ENCODE data around the gene MAPKAPK3. TPM values are rescaled to one million over a fixed set of nuclear protein-coding genes. Genes with fewer than 3 reads are reported as not detected.

Gene MAPKAPK3
- total and polyA plus RNA-seq, 9 donors: 15.8 to 44.7 (median 29.3) TPM

DNA sequence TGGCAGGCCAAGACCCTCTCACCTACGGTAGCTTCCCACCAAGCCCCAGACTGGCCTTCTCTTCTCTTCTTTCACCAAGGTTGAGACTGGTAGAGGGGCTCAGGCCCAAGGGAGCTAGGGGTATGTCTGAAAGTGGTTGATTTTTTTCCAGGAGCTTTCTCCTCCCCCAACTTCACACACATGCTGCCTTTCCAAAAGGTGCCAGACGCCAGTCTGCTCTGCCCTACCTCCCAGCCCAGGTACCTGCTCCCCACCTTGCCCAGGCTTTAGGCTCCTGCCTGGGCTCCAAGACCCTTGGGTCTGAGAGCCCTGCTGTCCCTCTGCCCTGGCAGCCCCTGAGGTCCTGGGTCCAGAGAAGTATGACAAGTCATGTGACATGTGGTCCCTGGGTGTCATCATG, 28.4 kb downstream of the MAPKAPK3 start:
- no peaks in the 10 kb centered on the region for H3K36me3 ChIP-seq

GRCh38 chr3:50648313-50648712, 31.4 kb downstream of the MAPKAPK3 start:
- H3K4me1 ChIP-seq (ENCODE audit: insufficient read depth): peaks cover 4% of the 10 kb centered on the region
- no peak overlapping the region for H3K27ac ChIP-seq
- no peak overlapping the region for H3K4me3 ChIP-seq
- H3K36me3 ChIP-seq: no peaks in the 10 kb centered on the region
- 59 to 62% (median 61%) methylated on average over 6 of the region's 6 CpGs for WGBS, 3 donors
- H3K27me3 ChIP-seq: no peaks in the 10 kb centered on the region
- peak in 1 of 5 donors; percentile 43 for DNase-seq
- H3K9me3 ChIP-seq: no peaks in the 10 kb centered on the region
- intact Hi-C loops (cut with DNase I): no loop called here
- no peak for TF ChIP-seq CTCF (IDR thresholded peaks at IDR 0.05)
- TF ChIP-seq EP300 (IDR thresholded peaks at IDR 0.05): no peak
- no peak for TF ChIP-seq POLR2A (IDR thresholded peaks at IDR 0.05)

More for the DNA sequence above, 28.4 kb downstream of the MAPKAPK3 start:
- peak overlapping the region in 1 of 2 donors; percentile 3 for H3K27ac ChIP-seq
- H3K9me3 ChIP-seq: no peaks in the 10 kb centered on the region
- TF ChIP-seq EP300 (IDR thresholded peaks at IDR 0.05) (no peak), CTCF (IDR thresholded peaks at IDR 0.05) (no peak), POLR2A (IDR thresholded peaks at IDR 0.05) (no peak)
- 90 to 100% (median 91%) methylated on average over 2 of the region's 2 CpGs for WGBS, 3 donors
- no peak overlapping the region for H3K4me3 ChIP-seq
- intact Hi-C loops (cut with DNase I): no loop called here
- no peak for DNase-seq
- no peaks in the 10 kb centered on the region for H3K27me3 ChIP-seq
- peaks cover 4% of the 10 kb centered on the region for H3K4me1 ChIP-seq (ENCODE audit: insufficient read depth)

DNA sequence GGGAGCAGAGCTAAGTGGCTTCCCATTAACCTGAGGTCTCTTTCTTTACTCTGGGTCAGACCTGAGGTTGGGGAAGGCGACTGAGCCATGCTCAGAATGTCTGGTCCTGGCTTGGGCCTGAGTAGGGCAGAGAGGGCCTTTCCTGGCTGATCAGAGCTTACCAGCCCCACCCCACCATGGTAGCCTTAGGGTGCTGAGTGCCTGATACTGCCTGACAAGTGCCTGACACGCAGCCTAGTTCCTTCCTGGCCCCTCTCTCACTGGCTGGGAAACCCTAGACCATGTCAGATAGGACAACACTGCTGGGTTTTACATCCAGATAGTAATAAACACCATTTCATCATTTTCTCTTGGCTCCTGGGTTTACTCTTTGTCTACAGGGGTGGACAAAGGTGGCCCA, 32.0 kb downstream of the MAPKAPK3 start:
- TF ChIP-seq POLR2A (IDR thresholded peaks at IDR 0.05): no peak
- no peak for TF ChIP-seq EP300 (IDR thresholded peaks at IDR 0.05)
- no peak for TF ChIP-seq CTCF (IDR thresholded peaks at IDR 0.05)
- no peak overlapping the region for H3K27ac ChIP-seq
- H3K36me3 ChIP-seq: no peaks in the 10 kb centered on the region
- peaks cover 4% of the 10 kb centered on the region for H3K4me1 ChIP-seq (ENCODE audit: insufficient read depth)
- no peaks in the 10 kb centered on the region for H3K9me3 ChIP-seq
- 71 to 93% (median 86%) methylated on average over 2 of the region's 2 CpGs for WGBS, 3 donors
- intact Hi-C loops (cut with DNase I): no loop called here
- H3K27me3 ChIP-seq: no peaks in the 10 kb centered on the region
- H3K4me3 ChIP-seq: no peak overlapping the region
- DNase-seq: no peak

DNA sequence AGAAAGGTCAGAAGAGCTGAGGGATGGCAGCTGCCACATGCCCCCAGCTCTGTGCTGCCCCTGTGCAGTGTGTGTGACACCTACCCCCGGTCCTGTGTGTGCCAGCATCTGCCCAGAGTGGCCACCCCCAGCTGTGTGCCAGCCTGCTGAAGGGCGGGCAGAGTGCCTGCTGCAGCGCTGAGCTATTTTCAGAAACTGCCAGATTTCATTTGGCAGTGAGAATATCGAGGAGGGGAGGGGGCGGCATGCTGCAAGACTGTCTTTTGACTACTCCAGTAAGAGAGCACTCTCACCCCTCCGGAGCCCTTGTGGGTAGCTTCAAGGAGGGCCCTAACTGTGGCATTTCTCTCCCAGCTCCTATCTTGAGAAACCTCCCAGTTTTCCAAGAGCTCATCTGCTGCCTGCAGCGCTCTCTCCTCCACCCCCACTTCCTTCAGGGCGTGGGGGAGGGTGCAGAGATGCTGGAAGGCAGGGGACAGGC, 32.5 kb downstream of the MAPKAPK3 start:
- Histone ChIP-seq H3K9me3 (no peaks in the 10 kb centered on the region), H3K4me3 (no peak overlapping the region), H3K27me3 (no peaks in the 10 kb centered on the region), H3K27ac (no peak overlapping the region), H3K4me1 (ENCODE audit: insufficient read depth) (peaks cover 4% of the 10 kb centered on the region), H3K36me3 (no peaks in the 10 kb centered on the region)
- TF ChIP-seq EP300 (IDR thresholded peaks at IDR 0.05): no peak
- TF ChIP-seq POLR2A (IDR thresholded peaks at IDR 0.05): no peak
- no peak for TF ChIP-seq CTCF (IDR thresholded peaks at IDR 0.05)
- intact Hi-C loops (cut with DNase I): no loop called here
- 26 to 33% (median 33%) methylated on average over 8 of the region's 8 CpGs for WGBS, 3 donors
- DNase-seq: no peak

All from ovary (tissue), 9 donors.